ENCODE results near the gene HBS1L. TPM values are rescaled to one million over a fixed set of nuclear protein-coding genes. Genes with fewer than 3 reads are reported as not detected.

HBS1L gene
- total RNA-seq, 2 donors from 2014 or later: 137 to 215 TPM

GRCh38 chr6:135043846-135044245 lies 10.8 kb downstream of the HBS1L start:
- ATAC-seq: no peak
- Mint-ChIP-seq H3K27ac (peak overlapping the region in 1 of 2 donors; percentile 15), H3K9me3 (no peaks in the 10 kb centered on the region), H3K4me3 (peak overlapping the region; percentile 23), H3K27me3 (no peaks in the 10 kb centered on the region), H3K4me1 (ENCODE audit: low read depth in 2 of 2) (peaks cover 30 to 64% of the 10 kb centered on the region in 2 donors), H3K36me3 (peaks cover 27% of the 10 kb centered on the region)
- DNase-seq (ENCODE audit: low spot score): no peak

- Mint-ChIP-seq H3K27ac (peak overlapping the region in 1 of 2 donors; percentile 15), H3K9me3 (no peaks in the 10 kb centered on the region), H3K4me1 (ENCODE audit: low read depth in 2 of 2) (peaks cover 25 to 59% of the 10 kb centered on the region in 2 donors), H3K27me3 (no peaks in the 10 kb centered on the region), H3K4me3 (peak overlapping the region; percentile 23), H3K36me3 (peaks cover 22% of the 10 kb centered on the region)
- ATAC-seq (peak in 1 of 2 donors; percentile 59), DNase-seq (ENCODE audit: low spot score) (no peak)
These were observed 11.3 kb downstream of the HBS1L start for GRCh38 chr6:135043364-135043763.

- Mint-ChIP-seq H3K27ac (no peak overlapping the region), H3K9me3 (no peaks in the 10 kb centered on the region)
These were observed 16.3 kb downstream of the HBS1L start for GRCh38 chr6:135038335-135038734.

GRCh38 chr6:135037541-135037940 lies 17.1 kb downstream of the HBS1L start:
- Mint-ChIP-seq H3K9me3 (no peaks in the 10 kb centered on the region), H3K27ac (no peak overlapping the region), H3K4me3 (no peak overlapping the region), H3K27me3 (no peaks in the 10 kb centered on the region), H3K4me1 (ENCODE audit: low read depth in 2 of 2) (peaks cover 7 to 33% of the 10 kb centered on the region in 2 donors), H3K36me3 (peaks cover 30% of the 10 kb centered on the region)
- DNase-seq (ENCODE audit: low spot score) (no peak), ATAC-seq (no peak)

More at GRCh38 chr6:135038335-135038734, 16.3 kb downstream of the HBS1L start:
- Mint-ChIP-seq H3K4me3 (no peak overlapping the region), H3K36me3 (peaks cover 22% of the 10 kb centered on the region), H3K27me3 (no peaks in the 10 kb centered on the region), H3K4me1 (ENCODE audit: low read depth in 2 of 2) (peaks cover 9 to 32% of the 10 kb centered on the region in 2 donors)
- ATAC-seq (no peak), DNase-seq (ENCODE audit: low spot score) (no peak)

- no peak overlapping the region for H3K4me3 Mint-ChIP-seq
- H3K4me1 Mint-ChIP-seq (ENCODE audit: low read depth in 2 of 2): peaks cover 5 to 28% of the 10 kb centered on the region in 2 donors
- H3K9me3 Mint-ChIP-seq: no peaks in the 10 kb centered on the region
- H3K36me3 Mint-ChIP-seq: peaks cover 30% of the 10 kb centered on the region
- H3K27me3 Mint-ChIP-seq: no peaks in the 10 kb centered on the region
- peak overlapping the region; percentile 44 to 45 for H3K27ac Mint-ChIP-seq
- ATAC-seq: no peak
- DNase-seq (ENCODE audit: low spot score): no peak
These were observed 17.7 kb downstream of the HBS1L start for GRCh38 chr6:135036731-135037420.

- Mint-ChIP-seq H3K27ac (no peak overlapping the region), H3K27me3 (no peaks in the 10 kb centered on the region), H3K36me3 (peaks cover 32% of the 10 kb centered on the region), H3K4me3 (no peak overlapping the region), H3K9me3 (no peaks in the 10 kb centered on the region), H3K4me1 (ENCODE audit: low read depth in 2 of 2) (peaks cover 12 to 37% of the 10 kb centered on the region in 2 donors)
- DNase-seq (ENCODE audit: low spot score) (no peak), ATAC-seq (no peak)
These were observed 21.4 kb downstream of the HBS1L start for GRCh38 chr6:135033238-135033637.

- ATAC-seq (peak in 1 of 2 donors; percentile 76), DNase-seq (ENCODE audit: low spot score) (no peak)
- H3K9me3 Mint-ChIP-seq: no peaks in the 10 kb centered on the region
- peak overlapping the region; percentile 66 for H3K4me3 Mint-ChIP-seq
- peaks cover 14 to 44% of the 10 kb centered on the region in 2 donors for H3K4me1 Mint-ChIP-seq (ENCODE audit: low read depth in 2 of 2)
- H3K27ac Mint-ChIP-seq: peak overlapping the region; percentile 63 to 82
- H3K36me3 Mint-ChIP-seq: peaks cover 29% of the 10 kb centered on the region
- H3K27me3 Mint-ChIP-seq: no peaks in the 10 kb centered on the region
These were observed 24.0 kb downstream of the HBS1L start for GRCh38 chr6:135030532-135031178.

- DNase-seq (ENCODE audit: low spot score) (no peak), ATAC-seq (peak; percentile 62 to 91)
- H3K36me3 Mint-ChIP-seq: peaks cover 32% of the 10 kb centered on the region
- H3K27me3 Mint-ChIP-seq: no peaks in the 10 kb centered on the region
- H3K27ac Mint-ChIP-seq: peak overlapping the region; percentile 63 to 82
- H3K9me3 Mint-ChIP-seq: no peaks in the 10 kb centered on the region
- peaks cover 20 to 50% of the 10 kb centered on the region in 2 donors for H3K4me1 Mint-ChIP-seq (ENCODE audit: low read depth in 2 of 2)
- H3K4me3 Mint-ChIP-seq: peak overlapping the region; percentile 66
These were observed 24.6 kb downstream of the HBS1L start for GRCh38 chr6:135030056-135030473.

GRCh38 chr6:135025775-135026174 lies 28.8 kb downstream of the HBS1L start:
- no peak for ATAC-seq
- no peak for DNase-seq (ENCODE audit: low spot score)
- Mint-ChIP-seq H3K36me3 (peaks cover 20% of the 10 kb centered on the region), H3K4me3 (no peak overlapping the region), H3K4me1 (ENCODE audit: low read depth in 2 of 2) (peaks cover 24 to 38% of the 10 kb centered on the region in 2 donors), H3K9me3 (no peaks in the 10 kb centered on the region), H3K27ac (peak overlapping the region in 1 of 2 donors; percentile 5), H3K27me3 (no peaks in the 10 kb centered on the region)

- H3K4me1 Mint-ChIP-seq (ENCODE audit: low read depth in 2 of 2): peaks cover 21 to 34% of the 10 kb centered on the region in 2 donors
These were observed 29.4 kb downstream of the HBS1L start for GRCh38 chr6:135025175-135025574.

GRCh38 chr6:135022050-135022697 lies 32.4 kb downstream of the HBS1L start:
- peaks cover 24 to 30% of the 10 kb centered on the region in 2 donors for H3K4me1 Mint-ChIP-seq (ENCODE audit: low read depth in 2 of 2)
- DNase-seq (ENCODE audit: low spot score) (no peak), ATAC-seq (no peak)
- H3K27me3 Mint-ChIP-seq: no peaks in the 10 kb centered on the region
- peaks cover 11% of the 10 kb centered on the region for H3K36me3 Mint-ChIP-seq
- H3K4me3 Mint-ChIP-seq: peak overlapping the region; percentile 13
- H3K9me3 Mint-ChIP-seq: no peaks in the 10 kb centered on the region
- H3K27ac Mint-ChIP-seq: peak overlapping the region in 1 of 2 donors; percentile 31

More at GRCh38 chr6:135025175-135025574, 29.4 kb downstream of the HBS1L start:
- no peaks in the 10 kb centered on the region for H3K9me3 Mint-ChIP-seq
- no peak overlapping the region for H3K4me3 Mint-ChIP-seq
- ATAC-seq: no peak
- peak overlapping the region in 1 of 2 donors; percentile 5 for H3K27ac Mint-ChIP-seq
- DNase-seq (ENCODE audit: low spot score): no peak
- H3K27me3 Mint-ChIP-seq: no peaks in the 10 kb centered on the region
- peaks cover 16% of the 10 kb centered on the region for H3K36me3 Mint-ChIP-seq

- Mint-ChIP-seq H3K4me1 (ENCODE audit: low read depth in 2 of 2) (peaks cover 23 to 30% of the 10 kb centered on the region in 2 donors), H3K9me3 (no peaks in the 10 kb centered on the region), H3K4me3 (peak overlapping the region; percentile 13), H3K27ac (peak overlapping the region in 1 of 2 donors; percentile 31), H3K27me3 (no peaks in the 10 kb centered on the region), H3K36me3 (peaks cover 9% of the 10 kb centered on the region)
- ATAC-seq (no peak), DNase-seq (ENCODE audit: low spot score) (no peak)
These were observed 33.1 kb downstream of the HBS1L start for GRCh38 chr6:135021310-135022049.

- DNase-seq (ENCODE audit: low spot score) (no peak), ATAC-seq (no peak)
- Mint-ChIP-seq H3K4me1 (ENCODE audit: low read depth in 2 of 2) (peaks cover 16 to 30% of the 10 kb centered on the region in 2 donors), H3K9me3 (no peaks in the 10 kb centered on the region), H3K36me3 (no peaks in the 10 kb centered on the region), H3K27me3 (no peaks in the 10 kb centered on the region), H3K27ac (peak overlapping the region in 1 of 2 donors; percentile 5), H3K4me3 (peak overlapping the region; percentile 24)
These were observed 35.7 kb downstream of the HBS1L start for GRCh38 chr6:135018941-135019340.
